ENCODE results near the gene ABCB11. TPM values are rescaled to one million over a fixed set of nuclear protein-coding genes. Genes with fewer than 3 reads are reported as not detected.

Gene ABCB11
- total and polyA plus RNA-seq, 11 donors = 0.05 to 0.10 (median 0.09) TPM; not detected in 6

- Histone ChIP-seq H3K27ac (peak overlapping the region in 1 of 12 donors; percentile 56), H3K4me1 (peaks cover 0 to 59% (median 5%) of the 10 kb centered on the region in 12 donors), H3K36me3 (no peaks in the 10 kb centered on the region), H3K9me3 (no peaks in the 10 kb centered on the region), H3K4me3 (no peak overlapping the region), H3K27me3 (no peaks in the 10 kb centered on the region)
- no peak for ATAC-seq
- no peak for DNase-seq
- intact Hi-C loops (cut with DNase I) = no loop called here
- TF ChIP-seq CTCF (IDR thresholded peaks at IDR 0.05) (no peak), POLR2A (IDR thresholded peaks at IDR 0.05) (no peak)
- WGBS, 4 donors = 83 to 91% (median 89%) methylated on average over 9 of the region's 9 CpGs
These were observed 43.0 kb upstream of the ABCB11 start for GRCh38 chr2:169073963-169074751.

- no peaks in the 10 kb centered on the region for H3K9me3 ChIP-seq
- no peak for DNase-seq
- H3K4me3 ChIP-seq = no peak overlapping the region
- intact Hi-C loops (cut with DNase I) = no loop called here
- H3K27ac ChIP-seq = peak overlapping the region in 1 of 12 donors; percentile 56
- ATAC-seq = no peak
- no peaks in the 10 kb centered on the region for H3K36me3 ChIP-seq
- H3K27me3 ChIP-seq = no peaks in the 10 kb centered on the region
- WGBS, 4 donors = 53 to 69% (median 65%) methylated on average over 3 of the region's 3 CpGs
- TF ChIP-seq POLR2A (IDR thresholded peaks at IDR 0.05) (no peak), CTCF (IDR thresholded peaks at IDR 0.05) (no peak)
- H3K4me1 ChIP-seq = peaks cover 0 to 59% (median 5%) of the 10 kb centered on the region in 12 donors
These were observed 42.3 kb upstream of the ABCB11 start for GRCh38 chr2:169073211-169073962.

- TF ChIP-seq CTCF (IDR thresholded peaks at IDR 0.05) (no peak), POLR2A (IDR thresholded peaks at IDR 0.05) (no peak)
- Histone ChIP-seq H3K27me3 (no peaks in the 10 kb centered on the region), H3K27ac (peak overlapping the region in 1 of 12 donors; percentile 56), H3K9me3 (no peaks in the 10 kb centered on the region), H3K36me3 (no peaks in the 10 kb centered on the region), H3K4me1 (peaks cover 0 to 61% (median 0%) of the 10 kb centered on the region in 12 donors), H3K4me3 (no peak overlapping the region)
- ATAC-seq (peak; percentile 34 to 71 (median 53)), DNase-seq (no peak)
- intact Hi-C loops (cut with DNase I) = no loop called here
- WGBS, 4 donors = 51 to 64% (median 57%) methylated on average over 4 of the region's 4 CpGs
These were observed 41.2 kb upstream of the ABCB11 start for GRCh38 chr2:169072163-169072925.
